Duodenal mucosa (tissue), 2 donors: Measurements from ENCODE around the gene AICDA.

Source experiments
- H3K27ac ChIP-seq: one replicate; pipeline ENCODE4 v1.7.0; 2013; ENCODE audit warnings: low read depth, low read length
- H3K27me3 ChIP-seq, 2 donors: one replicate each; pipeline ENCODE4 v1.7.0; 2013; ENCODE audit warnings: low read length in 2 of 2, control low read depth in 1 of 2; ENCODE audit not compliant: insufficient read depth in 2 of 2, control insufficient read depth in 1 of 2
- H3K36me3 ChIP-seq, 2 donors: one replicate each; pipeline ENCODE4 v1.7.0; 2013; ENCODE audit warnings: low read length in 2 of 2, control low read depth in 1 of 2; ENCODE audit not compliant: insufficient read depth in 2 of 2, control insufficient read depth in 1 of 2
- H3K4me1 ChIP-seq, 2 donors: one replicate each; pipeline ENCODE4 v1.7.0; 2013; ENCODE audit warnings: low read length in 2 of 2, control low read depth in 1 of 2; ENCODE audit not compliant: insufficient read depth in 2 of 2, control insufficient read depth in 1 of 2
- H3K4me3 ChIP-seq, 2 donors: one replicate each; pipeline ENCODE4 v1.7.0; 2013; ENCODE audit warnings: low read length in 2 of 2, low read depth in 1 of 2
- H3K9ac ChIP-seq, 2 donors: one replicate each; pipeline ENCODE4 v1.7.0; 2013; ENCODE audit warnings: low read length in 2 of 2, low read depth in 1 of 2
- H3K9me3 ChIP-seq, 2 donors: one replicate each; pipeline ENCODE4 v1.7.0; 2013; ENCODE audit warnings: low read length in 2 of 2, control low read depth in 1 of 2; ENCODE audit not compliant: control insufficient read depth in 1 of 2

Gene AICDA

GRCh38 chr12:8612629-8613028 is at the start of gene AICDA:
Gene AICDA (minus strand): TSS chr12:8612859. CDS start chr12:8612767, 92 bp downstream.
- no peak within 1 kb of the TSS for H3K9ac ChIP-seq
- no peak within 1 kb of the TSS for H3K4me3 ChIP-seq
- H3K4me1 ChIP-seq: peaks cover 0 to 3% of the 10 kb centered on the region in 2 donors
- no peaks in the 10 kb centered on the region for H3K36me3 ChIP-seq
- no peaks in the 10 kb centered on the region for H3K9me3 ChIP-seq
- H3K27ac ChIP-seq: no peak within 1 kb of the TSS
- H3K27me3 ChIP-seq: no peaks in the 10 kb centered on the region

GRCh38 chr12:8661751-8662150 is 49.1 kb upstream of the AICDA start:
- H3K9me3 ChIP-seq: no peaks in the 10 kb centered on the region
- H3K27ac ChIP-seq: no peak overlapping the region
- no peaks in the 10 kb centered on the region for H3K4me1 ChIP-seq
- no peaks in the 10 kb centered on the region for H3K27me3 ChIP-seq
- no peaks in the 10 kb centered on the region for H3K36me3 ChIP-seq
- no peak overlapping the region for H3K4me3 ChIP-seq
- H3K9ac ChIP-seq: no peak overlapping the region

- H3K4me3 ChIP-seq: no peak overlapping the region
- H3K9ac ChIP-seq: no peak overlapping the region
- no peaks in the 10 kb centered on the region for H3K4me1 ChIP-seq
- H3K27me3 ChIP-seq: no peaks in the 10 kb centered on the region
- H3K9me3 ChIP-seq: no peaks in the 10 kb centered on the region
- H3K36me3 ChIP-seq: no peaks in the 10 kb centered on the region
- no peak overlapping the region for H3K27ac ChIP-seq
These were observed 48.4 kb upstream of the AICDA start for GRCh38 chr12:8661016-8661415.

GRCh38 chr12:8658346-8658745 is 45.7 kb upstream of the AICDA start:
- H3K36me3 ChIP-seq: no peaks in the 10 kb centered on the region
- no peaks in the 10 kb centered on the region for H3K27me3 ChIP-seq
- no peaks in the 10 kb centered on the region for H3K9me3 ChIP-seq
- H3K4me3 ChIP-seq: no peak overlapping the region
- H3K4me1 ChIP-seq: no peaks in the 10 kb centered on the region
- no peak overlapping the region for H3K27ac ChIP-seq
- no peak overlapping the region for H3K9ac ChIP-seq

GRCh38 chr12:8655421-8655820 is 42.8 kb upstream of the AICDA start:
- Histone ChIP-seq H3K27ac (no peak overlapping the region), H3K4me3 (no peak overlapping the region), H3K36me3 (no peaks in the 10 kb centered on the region), H3K27me3 (no peaks in the 10 kb centered on the region), H3K4me1 (no peaks in the 10 kb centered on the region), H3K9me3 (no peaks in the 10 kb centered on the region), H3K9ac (no peak overlapping the region)

- Histone ChIP-seq H3K4me1 (no peaks in the 10 kb centered on the region), H3K9me3 (no peaks in the 10 kb centered on the region), H3K9ac (no peak overlapping the region), H3K4me3 (no peak overlapping the region), H3K27ac (no peak overlapping the region), H3K27me3 (peaks cover 0 to 4% of the 10 kb centered on the region in 2 donors), H3K36me3 (no peaks in the 10 kb centered on the region)
These were observed 36.0 kb upstream of the AICDA start for GRCh38 chr12:8648576-8649205.

GRCh38 chr12:8647968-8648367 is 35.3 kb upstream of the AICDA start:
- H3K36me3 ChIP-seq: no peaks in the 10 kb centered on the region
- H3K27me3 ChIP-seq: peaks cover 0 to 4% of the 10 kb centered on the region in 2 donors
- H3K9me3 ChIP-seq: no peaks in the 10 kb centered on the region
- H3K4me3 ChIP-seq: no peak overlapping the region
- H3K9ac ChIP-seq: no peak overlapping the region
- H3K27ac ChIP-seq: no peak overlapping the region
- no peaks in the 10 kb centered on the region for H3K4me1 ChIP-seq

GRCh38 chr12:8644345-8645248 is 31.9 kb upstream of the AICDA start:
- Histone ChIP-seq H3K4me3 (no peak overlapping the region), H3K4me1 (no peaks in the 10 kb centered on the region), H3K9ac (no peak overlapping the region), H3K27me3 (no peaks in the 10 kb centered on the region), H3K36me3 (no peaks in the 10 kb centered on the region), H3K9me3 (no peaks in the 10 kb centered on the region), H3K27ac (no peak overlapping the region)

GRCh38 chr12:8642775-8643174 is 30.1 kb upstream of the AICDA start:
- no peaks in the 10 kb centered on the region for H3K27me3 ChIP-seq
- H3K36me3 ChIP-seq: no peaks in the 10 kb centered on the region
- no peak overlapping the region for H3K9ac ChIP-seq
- H3K27ac ChIP-seq: no peak overlapping the region
- H3K4me3 ChIP-seq: no peak overlapping the region
- H3K9me3 ChIP-seq: no peaks in the 10 kb centered on the region
- no peaks in the 10 kb centered on the region for H3K4me1 ChIP-seq

GRCh38 chr12:8639936-8640335 is 27.3 kb upstream of the AICDA start:
- Histone ChIP-seq H3K27ac (no peak overlapping the region), H3K9ac (no peak overlapping the region), H3K9me3 (no peaks in the 10 kb centered on the region), H3K4me3 (no peak overlapping the region), H3K4me1 (no peaks in the 10 kb centered on the region), H3K36me3 (no peaks in the 10 kb centered on the region), H3K27me3 (no peaks in the 10 kb centered on the region)
